Measurements from ENCODE around the gene DMPK.
A peak's percentile ranks its signal among the peaks of the same experiment; 100 is the strongest.

DNA sequence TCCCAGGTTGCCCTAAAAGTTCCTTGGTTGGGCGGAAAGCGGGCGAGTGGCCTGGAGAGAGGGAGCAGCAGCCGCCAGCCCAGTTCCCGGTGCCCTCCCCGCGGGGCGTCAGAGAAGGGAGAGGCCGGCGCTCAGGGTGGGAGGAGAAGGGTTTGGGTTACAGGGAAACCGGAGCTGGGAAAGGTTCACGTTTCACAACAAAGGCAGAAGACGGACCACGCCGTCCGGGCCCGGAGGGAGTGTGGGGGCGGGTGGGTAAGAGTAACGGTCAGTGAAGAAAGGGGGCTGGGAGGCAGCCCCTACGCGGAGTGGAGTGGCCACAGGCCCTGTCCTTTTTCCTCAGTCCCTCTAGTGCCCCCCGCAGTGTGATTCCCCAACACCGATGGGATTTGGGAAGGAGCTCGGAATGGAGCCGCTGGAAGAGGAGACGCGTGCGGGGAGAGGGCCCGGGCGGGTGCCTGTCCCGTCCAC lies 14.8 kb downstream of the DMPK start:
- no peak for TF ChIP-seq RAD21 (IDR thresholded peaks at IDR 0.05; ENCODE audit: low read length)
- TF ChIP-seq, protein P1, sequence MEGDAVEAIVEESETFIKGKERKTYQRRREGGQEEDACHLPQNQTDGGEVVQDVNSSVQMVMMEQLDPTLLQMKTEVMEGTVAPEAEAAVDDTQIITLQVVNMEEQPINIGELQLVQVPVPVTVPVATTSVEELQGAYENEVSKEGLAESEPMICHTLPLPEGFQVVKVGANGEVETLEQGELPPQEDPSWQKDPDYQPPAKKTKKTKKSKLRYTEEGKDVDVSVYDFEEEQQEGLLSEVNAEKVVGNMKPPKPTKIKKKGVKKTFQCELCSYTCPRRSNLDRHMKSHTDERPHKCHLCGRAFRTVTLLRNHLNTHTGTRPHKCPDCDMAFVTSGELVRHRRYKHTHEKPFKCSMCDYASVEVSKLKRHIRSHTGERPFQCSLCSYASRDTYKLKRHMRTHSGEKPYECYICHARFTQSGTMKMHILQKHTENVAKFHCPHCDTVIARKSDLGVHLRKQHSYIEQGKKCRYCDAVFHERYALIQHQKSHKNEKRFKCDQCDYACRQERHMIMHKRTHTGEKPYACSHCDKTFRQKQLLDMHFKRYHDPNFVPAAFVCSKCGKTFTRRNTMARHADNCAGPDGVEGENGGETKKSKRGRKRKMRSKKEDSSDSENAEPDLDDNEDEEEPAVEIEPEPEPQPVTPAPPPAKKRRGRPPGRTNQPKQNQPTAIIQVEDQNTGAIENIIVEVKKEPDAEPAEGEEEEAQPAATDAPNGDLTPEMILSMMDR (conservative IDR thresholded peaks at IDR 0.05; ENCODE audit: low read depth, low read length), result no peak
- no peak; the same call in 1 of the 2 replicates for TF ChIP-seq POLR2A (IDR thresholded peaks at IDR 0.05; ENCODE audit: low read depth, low read length)
- TF ChIP-seq RFX5 (IDR thresholded peaks at IDR 0.05; ENCODE audit: low read depth, low read length), result no peak
- no peak for TF ChIP-seq FOS (IDR thresholded peaks at IDR 0.05; ENCODE audit: low read depth, low read length)
- no peak for TF ChIP-seq NFE2L2 (IDR thresholded peaks at IDR 0.05; ENCODE audit: low read depth, low read length)
- TF ChIP-seq, protein P2, sequence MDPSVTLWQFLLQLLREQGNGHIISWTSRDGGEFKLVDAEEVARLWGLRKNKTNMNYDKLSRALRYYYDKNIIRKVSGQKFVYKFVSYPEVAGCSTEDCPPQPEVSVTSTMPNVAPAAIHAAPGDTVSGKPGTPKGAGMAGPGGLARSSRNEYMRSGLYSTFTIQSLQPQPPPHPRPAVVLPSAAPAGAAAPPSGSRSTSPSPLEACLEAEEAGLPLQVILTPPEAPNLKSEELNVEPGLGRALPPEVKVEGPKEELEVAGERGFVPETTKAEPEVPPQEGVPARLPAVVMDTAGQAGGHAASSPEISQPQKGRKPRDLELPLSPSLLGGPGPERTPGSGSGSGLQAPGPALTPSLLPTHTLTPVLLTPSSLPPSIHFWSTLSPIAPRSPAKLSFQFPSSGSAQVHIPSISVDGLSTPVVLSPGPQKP (IDR thresholded peaks at IDR 0.05; ENCODE audit: borderline replicate concordance, low read depth, low read length), result no peak
- peak; percentile 44; the same call in 1 of the 2 replicates for TF ChIP-seq MXI1 (IDR thresholded peaks at IDR 0.05; ENCODE audit: borderline replicate concordance, low read depth, low read length)
- peak; percentile 45; the same call in 1 of the 2 replicates for TF ChIP-seq CEBPB (IDR thresholded peaks at IDR 0.05; ENCODE audit: low read depth, low read length)
- TF ChIP-seq RCOR1 (IDR thresholded peaks at IDR 0.05; ENCODE audit: insufficient replicate concordance, low read length), result no peak
- peak; percentile 87; the same call in 1 of the 2 replicates for TF ChIP-seq MAZ (IDR thresholded peaks at IDR 0.05; ENCODE audit: borderline replicate concordance, low read depth, low read length)
- TF ChIP-seq CHD1 (IDR thresholded peaks at IDR 0.05; ENCODE audit: low read depth, low read length), result no peak
- TF ChIP-seq, protein P3, sequence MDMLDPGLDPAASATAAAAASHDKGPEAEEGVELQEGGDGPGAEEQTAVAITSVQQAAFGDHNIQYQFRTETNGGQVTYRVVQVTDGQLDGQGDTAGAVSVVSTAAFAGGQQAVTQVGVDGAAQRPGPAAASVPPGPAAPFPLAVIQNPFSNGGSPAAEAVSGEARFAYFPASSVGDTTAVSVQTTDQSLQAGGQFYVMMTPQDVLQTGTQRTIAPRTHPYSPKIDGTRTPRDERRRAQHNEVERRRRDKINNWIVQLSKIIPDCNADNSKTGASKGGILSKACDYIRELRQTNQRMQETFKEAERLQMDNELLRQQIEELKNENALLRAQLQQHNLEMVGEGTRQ (IDR thresholded peaks at IDR 0.05; ENCODE audit: low read depth, low read length), result no peak
